ENCODE measurements around the gene IL1R2. TPM values are rescaled to one million over a fixed set of nuclear protein-coding genes. Genes with fewer than 3 reads are reported as not detected.

Gene IL1R2
- polyA plus RNA-seq, 2 of the 4 experiments (the other 2 are of a cell fraction), result 0.83 to 1.7 TPM

DNA sequence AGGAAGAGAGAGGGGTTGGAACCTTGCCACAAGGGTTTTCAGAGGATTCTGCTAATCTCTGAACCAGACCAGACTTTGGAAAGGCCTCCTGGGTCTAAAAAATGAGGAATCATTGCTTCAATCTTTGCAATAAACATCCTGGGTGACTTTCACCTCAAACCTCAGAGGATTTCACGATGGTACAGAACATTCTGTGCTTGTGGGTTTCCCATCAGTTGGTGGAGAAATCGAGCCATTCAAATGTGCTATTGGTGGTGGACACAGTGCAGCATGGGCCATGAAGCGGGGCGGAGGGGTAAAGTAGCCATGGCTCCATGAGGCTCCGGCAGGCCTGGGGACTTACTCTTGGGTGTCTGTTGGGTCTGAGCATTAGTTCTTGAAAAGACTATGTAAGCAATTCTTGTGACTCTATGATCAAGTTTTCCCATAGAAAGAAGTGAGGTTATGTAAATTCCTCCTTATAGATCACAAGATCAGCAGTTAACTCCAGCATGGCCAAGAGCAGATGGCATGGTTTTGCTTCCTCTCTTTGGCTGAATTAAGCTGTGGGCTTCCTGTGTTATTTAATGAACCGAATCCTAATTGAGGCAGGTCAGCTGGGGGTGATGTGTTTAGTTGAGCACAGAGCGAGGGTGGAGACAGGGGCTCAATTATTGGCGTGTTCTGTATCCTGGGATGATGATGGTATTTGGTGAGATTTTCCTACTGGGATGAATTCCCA, 1.9 kb upstream of the IL1R2 start:
- Histone ChIP-seq H3K27ac (no peak overlapping the region), H3K4me1 (no peaks in the 10 kb centered on the region), H3K4me3 (no peak overlapping the region), H3K9me3 (no peaks in the 10 kb centered on the region), H3K4me2 (no peak overlapping the region)
- CTCF ChIA-PET, result no interaction called here
- ATAC-seq, result no peak
- DNase-seq (ENCODE audit: low read depth in 1 of 2, low spot score in 1 of 2), result no peak
- WGBS (ENCODE audit: missing lambda C conversion rate), result 60% methylated on average over 8 of the region's 8 CpGs
- no peak for FAIRE-seq
- TF ChIP-seq FOSL2 (IDR thresholded peaks at IDR 0.05) (no peak), FOSL2 (CRISPR knock-in tag; IDR thresholded peaks at IDR 0.05) (no peak), EHMT2 (IDR thresholded peaks at IDR 0.05; ENCODE audit: low read depth) (no peak), FOXS1 (CRISPR knock-in tag; IDR thresholded peaks at IDR 0.05) (no peak), KDM1A (IDR thresholded peaks at IDR 0.05; ENCODE audit: low read depth) (no peak), ZNF302 (CRISPR knock-in tag; IDR thresholded peaks at IDR 0.05) (no peak), RNF2 (IDR thresholded peaks at IDR 0.05; ENCODE audit: borderline replicate concordance, low read depth) (no peak), RAD21 (conservative IDR thresholded peaks at IDR 0.05 in 1 of 2, IDR thresholded peaks at IDR 0.05 in 1 of 2) (no peak)
- POLR2A ChIA-PET, result no interaction called here

DNA sequence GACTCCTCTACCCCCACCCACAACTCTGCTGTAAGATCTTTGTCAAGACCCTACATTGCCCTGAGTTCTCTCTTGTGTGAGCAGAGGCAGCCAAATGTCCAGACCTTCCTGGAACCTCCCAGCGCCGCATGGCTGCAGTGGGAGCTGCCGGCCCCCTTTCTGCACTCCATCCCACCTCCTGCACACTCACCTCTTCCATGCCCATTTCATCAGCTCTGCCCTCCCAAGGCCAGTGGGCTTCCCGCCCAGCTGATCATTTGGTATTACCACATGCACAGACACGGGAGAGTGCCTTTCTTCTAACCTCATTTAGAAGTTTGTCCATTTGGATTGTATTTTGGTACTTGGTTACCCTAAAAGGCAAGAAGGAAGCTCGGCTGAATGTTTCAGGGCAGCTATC, 2.0 kb downstream of the IL1R2 start:
- H3K4me2 ChIP-seq, result no peak overlapping the region
- H3K9me3 ChIP-seq, result no peaks in the 10 kb centered on the region
- ChIA-PET POLR2A (no interaction called here), CTCF (interaction anchor here (1.1 kb wide), 1 partner anchor 258 kb away, joined by 3 read pairs; no protein-coding TSS in a partner anchor)
- no peak overlapping the region for H3K4me3 ChIP-seq
- no peak for FAIRE-seq
- 63% methylated on average over 6 of the region's 6 CpGs for WGBS (ENCODE audit: missing lambda C conversion rate)
- H3K4me1 ChIP-seq, result peaks cover 4% of the 10 kb centered on the region; the same call in 2 of the 3 replicates
- H3K27ac ChIP-seq, result no peak overlapping the region
- DNase-seq (ENCODE audit: low read depth in 1 of 2, low spot score in 1 of 2), result no peak
- TF ChIP-seq EP300 (IDR thresholded peaks at IDR 0.05), result no peak
- TF ChIP-seq, protein P1, sequence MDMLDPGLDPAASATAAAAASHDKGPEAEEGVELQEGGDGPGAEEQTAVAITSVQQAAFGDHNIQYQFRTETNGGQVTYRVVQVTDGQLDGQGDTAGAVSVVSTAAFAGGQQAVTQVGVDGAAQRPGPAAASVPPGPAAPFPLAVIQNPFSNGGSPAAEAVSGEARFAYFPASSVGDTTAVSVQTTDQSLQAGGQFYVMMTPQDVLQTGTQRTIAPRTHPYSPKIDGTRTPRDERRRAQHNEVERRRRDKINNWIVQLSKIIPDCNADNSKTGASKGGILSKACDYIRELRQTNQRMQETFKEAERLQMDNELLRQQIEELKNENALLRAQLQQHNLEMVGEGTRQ (IDR thresholded peaks at IDR 0.05), result no peak
- TF ChIP-seq RARB (CRISPR knock-in tag; IDR thresholded peaks at IDR 0.05), result no peak
- TF ChIP-seq FOSL2 (IDR thresholded peaks at IDR 0.05), result no peak
- no peak for TF ChIP-seq FOSL2 (CRISPR knock-in tag; IDR thresholded peaks at IDR 0.05)
- TF ChIP-seq, protein P2, sequence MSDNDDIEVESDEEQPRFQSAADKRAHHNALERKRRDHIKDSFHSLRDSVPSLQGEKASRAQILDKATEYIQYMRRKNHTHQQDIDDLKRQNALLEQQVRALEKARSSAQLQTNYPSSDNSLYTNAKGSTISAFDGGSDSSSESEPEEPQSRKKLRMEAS (IDR thresholded peaks at IDR 0.05), result no peak
- no peak for TF ChIP-seq RFX5 (IDR thresholded peaks at IDR 0.05)
- no peak for TF ChIP-seq BHLHE40 (IDR thresholded peaks at IDR 0.05; ENCODE audit: low read depth, low read length)
- ATAC-seq, result no peak

DNA sequence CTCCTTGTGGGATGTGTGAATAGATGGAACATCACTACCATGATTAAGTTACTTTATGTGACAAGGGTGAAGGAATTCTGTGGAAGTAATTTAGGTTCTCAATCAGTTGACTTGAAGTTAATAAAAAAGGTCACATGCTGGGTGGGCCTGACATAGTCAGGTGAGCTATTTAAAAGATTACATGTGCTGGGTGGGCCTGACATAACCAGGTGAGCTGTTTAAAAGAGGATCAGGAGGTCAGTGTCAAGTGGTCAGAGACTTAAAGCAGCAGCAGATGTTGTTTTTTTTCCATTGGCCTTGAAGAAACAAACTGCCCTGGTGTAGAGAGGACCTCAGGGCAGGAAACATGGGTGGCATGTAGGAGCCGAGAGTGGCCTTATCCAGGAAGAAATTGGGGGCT, 3.3 kb downstream of the IL1R2 start:
- Histone ChIP-seq H3K4me2 (no peak overlapping the region), H3K9me3 (no peaks in the 10 kb centered on the region), H3K4me1 (peaks cover 16% of the 10 kb centered on the region; the same call in 2 of the 3 replicates), H3K4me3 (no peak overlapping the region), H3K27ac (no peak overlapping the region)
- ChIA-PET CTCF (interaction anchor here (1.0 kb wide), 1 partner anchor 361 kb away, joined by 3 read pairs; the partner anchor contains the start of gene IL18R1), POLR2A (no interaction called here)
- TF ChIP-seq ESRRA (IDR thresholded peaks at IDR 0.05; ENCODE audit: borderline replicate concordance, low read length) (no peak), SMC3 (IDR thresholded peaks at IDR 0.05) (no peak), CHD2 (IDR thresholded peaks at IDR 0.05; ENCODE audit: low read length, partially characterized antibody) (no peak), POLR2A (IDR thresholded peaks at IDR 0.05; ENCODE audit: low read length) (no peak), HDAC2 (IDR thresholded peaks at IDR 0.05) (no peak), GATA3 (IDR thresholded peaks at IDR 0.05; ENCODE audit: borderline replicate concordance) (no peak), NPAS2 (CRISPR knock-in tag; IDR thresholded peaks at IDR 0.05; ENCODE audit: borderline replicate concordance) (no peak), EP300 (IDR thresholded peaks at IDR 0.05) (no peak), HOXB13 (CRISPR knock-in tag; IDR thresholded peaks at IDR 0.05; ENCODE audit: low read depth) (no peak), CEBPB (IDR thresholded peaks at IDR 0.05) (no peak)
- TF ChIP-seq, protein P1 (IDR thresholded peaks at IDR 0.05), result no peak
- FAIRE-seq (no peak), DNase-seq (ENCODE audit: low read depth in 1 of 2, low spot score in 1 of 2) (no peak), ATAC-seq (no peak)
- 77% methylated on average over 1 of the region's 1 CpG for WGBS (ENCODE audit: missing lambda C conversion rate)
